HCT116 (cell line): ENCODE measurements around the gene NXPE3. TPM values are rescaled to one million over a fixed set of nuclear protein-coding genes. Genes with fewer than 3 reads are reported as not detected.
"Not testable (repeated sequence)": the region's sequence is repeated elsewhere in the genome, so short reads cannot be mapped to it uniquely, and the experiment has no call there.

Source experiments
- ATAC-seq: fragments of 200-7000 bp; cut with Tn5 transposase; 2 replicates; pipeline ENCODE4 v1.9.1; 2020; ENCODE audit warnings: mild to moderate bottlenecking, moderate library complexity
- BruUV-seq: library from RNA; stranded (reverse); fragments of 400-500 nt; replicated peaks from 2 replicates; lab custom pipeline; 2021; lab: Mats Ljungman, UMichigan
- CTCF ChIA-PET: fragments of 300-600 bp; sonication (Branson Sonifier 250); formaldehyde crosslinking; loops from one replicate; lab custom pipeline; 2021; ENCODE audit warnings: antibody characterized with exemption; lab: Charles Lee
- POLR2A ChIA-PET: fragments of 300-600, 350-600 bp; sonication (Branson Sonifier 250); formaldehyde crosslinking; loops from one replicate; lab custom pipeline; 2021; ENCODE audit warnings: antibody characterized with exemption; lab: Charles Lee
- RAD21 ChIA-PET, 2 experiments: fragments of 300-600 bp; sonication (Branson Sonifier 250); formaldehyde crosslinking; loops; one replicate each; lab custom pipeline; 2023; ENCODE audit warnings: low total read pairs in 2 of 2; ENCODE audit not compliant: uncharacterized antibody in 2 of 2, unreplicated experiment in 2 of 2, low non-redundant PET in 1 of 2; lab: Charles Lee
- DNase-seq: peaks from one replicate; pipeline ENCODE4 v3.0.0-alpha.2; 2010; ENCODE audit warnings: low read depth, low spot score
- H2AFZ ChIP-seq: fragments of 200-600 bp; shearing (Covaris generic), sonication (generic); 2 replicates; pipeline ENCODE4 v1.6.1; 2017; ENCODE audit warnings: low read depth, mixed run types, mixed read lengths, antibody characterized with exemption, low read length; ENCODE audit not compliant: poor library complexity, severe bottlenecking
- H3K27ac ChIP-seq: 2 replicates; pipeline ENCODE4 v1.5.1; 2012; ENCODE audit warnings: low read depth, low read length
- H3K27me3 ChIP-seq: fragments of 200-600 bp; sonication (generic); 2 replicates; pipeline ENCODE4 v1.6.1; 2016; ENCODE audit warnings: mixed run types, low read length, mixed read lengths; ENCODE audit not compliant: insufficient read depth
- H3K36me3 ChIP-seq, 2 experiments: fragments of 200-500 bp in 1 of 2; fragments of 200-600 bp in 1 of 2; sonication (Bioruptor generic) in 1 of 2; sonication (generic) in 1 of 2; 2 replicates each; pipeline versions ENCODE4 v1.5.1 to v1.6.1; 2014 to 2016; ENCODE audit warnings: low read length in 2 of 2, inconsistent platforms in 1 of 2, mixed read lengths in 1 of 2, mixed run types in 1 of 2; ENCODE audit not compliant: insufficient read depth in 2 of 2, control insufficient read depth in 1 of 2
- H3K4me1 ChIP-seq, 2 experiments: fragments of 200-600 bp in 1 of 2; sonication (generic) in 1 of 2; 2 replicates each; pipeline versions ENCODE4 v1.5.1 to v1.6.1; 2012 to 2017; ENCODE audit warnings: low read length in 2 of 2, inconsistent platforms in 1 of 2, mild to moderate bottlenecking in 1 of 2, mixed read lengths in 1 of 2, mixed run types in 1 of 2, moderate library complexity in 1 of 2; ENCODE audit not compliant: insufficient read depth in 2 of 2, control insufficient read depth in 1 of 2
- H3K4me2 ChIP-seq: fragments of 200-600 bp; sonication (generic); 2 replicates; pipeline ENCODE4 v1.6.1; 2017; ENCODE audit warnings: mixed run types, low read length, mixed read lengths
- H3K4me3 ChIP-seq, 2 experiments: fragments of 200-600 bp in 1 of 2; sonication (generic) in 1 of 2; replicated peaks in 1 of 2; 2 replicates each; pipeline ENCODE4 v1.5.1; 2011 to 2016; ENCODE audit warnings: low read length in 2 of 2, control low read depth in 1 of 2, low read depth in 1 of 2, mild to moderate bottlenecking in 1 of 2, mixed read lengths in 1 of 2, mixed run types in 1 of 2
- H3K79me2 ChIP-seq: fragments of 200-600 bp; sonication (generic); 2 replicates; pipeline ENCODE4 v1.6.1; 2017; ENCODE audit warnings: mild to moderate bottlenecking, mixed run types, low read length, moderate library complexity, mixed read lengths; ENCODE audit not compliant: insufficient read depth
- H3K9ac ChIP-seq: fragments of 200-600 bp; sonication (generic); 2 replicates; pipeline ENCODE4 v1.6.1; 2016; ENCODE audit warnings: low read length, mixed read lengths
- H3K9me2 ChIP-seq: fragments of 200-600 bp; sonication (generic), shearing (Covaris generic); 2 replicates; pipeline ENCODE4 v1.6.1; 2017; ENCODE audit warnings: mixed run types, mild to moderate bottlenecking, moderate library complexity; ENCODE audit not compliant: insufficient read depth
- H3K9me3 ChIP-seq, 2 experiments: fragments of 200-500 bp in 1 of 2; fragments of 200-600 bp in 1 of 2; sonication (Bioruptor generic) in 1 of 2; sonication (generic) in 1 of 2; 2 replicates each; pipeline ENCODE4 v1.6.1; 2014 to 2017; ENCODE audit warnings: low read length in 2 of 2, mixed read lengths in 2 of 2, inconsistent platforms in 1 of 2, low read depth in 1 of 2, mild to moderate bottlenecking in 1 of 2, mixed run types in 1 of 2, moderate library complexity in 1 of 2; ENCODE audit not compliant: control insufficient read depth in 1 of 2, insufficient read depth in 1 of 2
- H4K20me1 ChIP-seq: fragments of 200-600 bp; sonication (generic), shearing (Covaris generic); 2 replicates; pipeline ENCODE4 v1.6.1; 2017; ENCODE audit warnings: mixed run types, mild to moderate bottlenecking, moderate library complexity; ENCODE audit not compliant: insufficient read depth
- EZH2 ChIP-seq: fragments of 200-600 bp; sonication (generic); IDR thresholded peaks from 2 replicates; pipeline ENCODE4 v1.6.1; 2017; ENCODE audit warnings: antibody characterized with exemption, mixed run types
- intact Hi-C: fragments of 100-400 bp; cut with micrococcal nuclease; formaldehyde crosslinking; loops from 2 replicates; pipeline ENCODE4 v1.10.0; 2022
- total RNA-seq: library from RNA; stranded (reverse); gene quantifications from one replicate; pipeline ENCODE4 v1.2.1, GENCODE V29; 2021; ENCODE audit not compliant: unreplicated experiment
- TF ChIP-seq, protein P1 (sequence below): IDR thresholded peaks from 2 replicates; pipeline ENCODE4 v1.6.1; 2012; ENCODE audit warnings: low read depth

The NXPE3 gene
- total RNA-seq, 1 experiment from 2014 or later = 4.3 TPM

- Histone ChIP-seq H3K27me3 (no peaks in the 10 kb centered on the region), H3K9me2 (no peaks in the 10 kb centered on the region), H3K79me2 (no peaks in the 10 kb centered on the region), H3K4me2 (no peak overlapping the region), H3K4me3 (no peak overlapping the region), H4K20me1 (no peaks in the 10 kb centered on the region), H3K4me1 (no peaks in the 10 kb centered on the region), H3K9ac (no peak overlapping the region), H3K27ac (no peak overlapping the region), H3K36me3 (peaks cover 25 to 29% of the 10 kb centered on the region in 2 experiments; a peak in 3 of 4 replicates), H3K9me3 (no peaks in the 10 kb centered on the region), H2AFZ (no peak overlapping the region)
- BruUV-seq = no TSS peak
- intact Hi-C loops = no loop called here
- no peak for DNase-seq
- CTCF ChIA-PET = no interaction called here
- TF ChIP-seq, protein P1, sequence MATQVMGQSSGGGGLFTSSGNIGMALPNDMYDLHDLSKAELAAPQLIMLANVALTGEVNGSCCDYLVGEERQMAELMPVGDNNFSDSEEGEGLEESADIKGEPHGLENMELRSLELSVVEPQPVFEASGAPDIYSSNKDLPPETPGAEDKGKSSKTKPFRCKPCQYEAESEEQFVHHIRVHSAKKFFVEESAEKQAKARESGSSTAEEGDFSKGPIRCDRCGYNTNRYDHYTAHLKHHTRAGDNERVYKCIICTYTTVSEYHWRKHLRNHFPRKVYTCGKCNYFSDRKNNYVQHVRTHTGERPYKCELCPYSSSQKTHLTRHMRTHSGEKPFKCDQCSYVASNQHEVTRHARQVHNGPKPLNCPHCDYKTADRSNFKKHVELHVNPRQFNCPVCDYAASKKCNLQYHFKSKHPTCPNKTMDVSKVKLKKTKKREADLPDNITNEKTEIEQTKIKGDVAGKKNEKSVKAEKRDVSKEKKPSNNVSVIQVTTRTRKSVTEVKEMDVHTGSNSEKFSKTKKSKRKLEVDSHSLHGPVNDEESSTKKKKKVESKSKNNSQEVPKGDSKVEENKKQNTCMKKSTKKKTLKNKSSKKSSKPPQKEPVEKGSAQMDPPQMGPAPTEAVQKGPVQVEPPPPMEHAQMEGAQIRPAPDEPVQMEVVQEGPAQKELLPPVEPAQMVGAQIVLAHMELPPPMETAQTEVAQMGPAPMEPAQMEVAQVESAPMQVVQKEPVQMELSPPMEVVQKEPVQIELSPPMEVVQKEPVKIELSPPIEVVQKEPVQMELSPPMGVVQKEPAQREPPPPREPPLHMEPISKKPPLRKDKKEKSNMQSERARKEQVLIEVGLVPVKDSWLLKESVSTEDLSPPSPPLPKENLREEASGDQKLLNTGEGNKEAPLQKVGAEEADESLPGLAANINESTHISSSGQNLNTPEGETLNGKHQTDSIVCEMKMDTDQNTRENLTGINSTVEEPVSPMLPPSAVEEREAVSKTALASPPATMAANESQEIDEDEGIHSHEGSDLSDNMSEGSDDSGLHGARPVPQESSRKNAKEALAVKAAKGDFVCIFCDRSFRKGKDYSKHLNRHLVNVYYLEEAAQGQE = no peak
- TF ChIP-seq EZH2 = no peak
- RAD21 ChIA-PET = no interaction called here
- POLR2A ChIA-PET = no interaction called here
- ATAC-seq = no peak
These were observed 43.2 kb upstream of the NXPE3 start for GRCh38 chr3:101735833-101736232.

GRCh38 chr3:101741914-101742313 lies 37.1 kb upstream of the NXPE3 start:
- H3K9me3 ChIP-seq, intact Hi-C loops, DNase-seq, H3K27me3 ChIP-seq, H3K4me3 ChIP-seq, POLR2A ChIA-PET, H3K36me3 ChIP-seq, BruUV-seq, RAD21 ChIA-PET, H3K4me1 ChIP-seq, H3K79me2 ChIP-seq, H4K20me1 ChIP-seq, H3K27ac ChIP-seq, H2AFZ ChIP-seq, CTCF ChIA-PET, H3K9me2 ChIP-seq, H3K9ac ChIP-seq, ATAC-seq, H3K4me2 ChIP-seq: not testable (repeated sequence)
